PC-9 (cell line): Measurements from ENCODE around the gene CUL4B.

Experiments used
- EZH2 ChIP-seq: fragments of 200-600 bp; sonication (generic); IDR thresholded peaks from 2 replicates; pipeline ENCODE4 v1.8.0; 2017; ENCODE audit warnings: antibody characterized with exemption, low read depth
- TF ChIP-seq, protein P1 (sequence below): fragments of 200-600 bp; sonication (generic); conservative IDR thresholded peaks from 2 replicates; pipeline ENCODE4 v1.6.1; 2017; ENCODE audit warnings: mixed run types, antibody characterized with exemption, mild to moderate bottlenecking, moderate library complexity

DNA sequence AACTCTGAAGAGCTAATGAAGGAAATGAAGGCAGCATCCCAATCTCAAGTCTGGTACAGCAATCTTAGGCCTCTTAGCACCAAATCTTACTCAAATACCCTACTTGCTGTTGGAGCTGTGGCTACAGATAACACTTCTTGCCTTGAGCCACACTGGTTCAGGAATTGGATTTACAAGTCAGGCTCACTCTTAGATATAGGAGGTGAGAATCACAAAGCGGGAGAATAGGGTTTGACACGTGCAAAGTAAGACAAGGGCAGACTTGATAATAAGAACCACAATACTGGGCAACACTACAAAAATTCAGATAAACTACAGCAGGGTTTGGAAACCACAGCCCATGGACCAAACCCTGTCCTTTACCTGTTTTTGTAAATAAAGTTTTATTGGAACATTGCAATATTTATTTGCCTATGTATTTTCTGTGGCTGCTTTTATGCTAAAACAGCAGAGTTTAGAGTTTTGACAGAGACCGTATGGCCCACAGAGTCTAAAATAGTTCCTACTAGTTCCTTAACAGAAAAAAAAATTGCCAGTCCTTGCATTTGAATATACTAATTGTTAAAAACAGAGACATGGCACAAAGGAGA lies 9.3 kb upstream of the CUL4B start:
- no peak for TF ChIP-seq EZH2
- TF ChIP-seq, protein P1, sequence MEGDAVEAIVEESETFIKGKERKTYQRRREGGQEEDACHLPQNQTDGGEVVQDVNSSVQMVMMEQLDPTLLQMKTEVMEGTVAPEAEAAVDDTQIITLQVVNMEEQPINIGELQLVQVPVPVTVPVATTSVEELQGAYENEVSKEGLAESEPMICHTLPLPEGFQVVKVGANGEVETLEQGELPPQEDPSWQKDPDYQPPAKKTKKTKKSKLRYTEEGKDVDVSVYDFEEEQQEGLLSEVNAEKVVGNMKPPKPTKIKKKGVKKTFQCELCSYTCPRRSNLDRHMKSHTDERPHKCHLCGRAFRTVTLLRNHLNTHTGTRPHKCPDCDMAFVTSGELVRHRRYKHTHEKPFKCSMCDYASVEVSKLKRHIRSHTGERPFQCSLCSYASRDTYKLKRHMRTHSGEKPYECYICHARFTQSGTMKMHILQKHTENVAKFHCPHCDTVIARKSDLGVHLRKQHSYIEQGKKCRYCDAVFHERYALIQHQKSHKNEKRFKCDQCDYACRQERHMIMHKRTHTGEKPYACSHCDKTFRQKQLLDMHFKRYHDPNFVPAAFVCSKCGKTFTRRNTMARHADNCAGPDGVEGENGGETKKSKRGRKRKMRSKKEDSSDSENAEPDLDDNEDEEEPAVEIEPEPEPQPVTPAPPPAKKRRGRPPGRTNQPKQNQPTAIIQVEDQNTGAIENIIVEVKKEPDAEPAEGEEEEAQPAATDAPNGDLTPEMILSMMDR: no peak
